ENCODE results near the gene CRLF3. TPM values are rescaled to one million over a fixed set of nuclear protein-coding genes. Genes with fewer than 3 reads are reported as not detected.

The CRLF3 gene
- total RNA-seq, 4 donors from 2014 or later, result 7.0 to 18.4 (median 11.4) TPM

GRCh38 chr17:30812218-30813177 is 12.0 kb downstream of the CRLF3 start:
- no peak for ATAC-seq
- H3K27ac ChIP-seq, result no peak overlapping the region
- H3K9me3 ChIP-seq, result no peaks in the 10 kb centered on the region
- H3K36me3 ChIP-seq, result peaks cover 0 to 4% of the 10 kb centered on the region in 2 donors
- 55 to 73% methylated on average over 4 to 5 of the region's 5 CpGs for WGBS, 2 donors (ENCODE audit: low coverage in 1 of 2)
- no peak overlapping the region for H3K4me3 ChIP-seq
- H3K27me3 ChIP-seq, result no peaks in the 10 kb centered on the region
- TF ChIP-seq POLR2AphosphoS5 (IDR thresholded peaks at IDR 0.05), result no peak
- TF ChIP-seq CTCF (IDR thresholded peaks at IDR 0.05), result no peak
- TF ChIP-seq POLR2A (IDR thresholded peaks at IDR 0.05), result no peak
- no peak for TF ChIP-seq EP300 (IDR thresholded peaks at IDR 0.05)
- H3K4me1 ChIP-seq, result peaks cover 0 to 6% (median 0%) of the 10 kb centered on the region in 3 donors

DNA sequence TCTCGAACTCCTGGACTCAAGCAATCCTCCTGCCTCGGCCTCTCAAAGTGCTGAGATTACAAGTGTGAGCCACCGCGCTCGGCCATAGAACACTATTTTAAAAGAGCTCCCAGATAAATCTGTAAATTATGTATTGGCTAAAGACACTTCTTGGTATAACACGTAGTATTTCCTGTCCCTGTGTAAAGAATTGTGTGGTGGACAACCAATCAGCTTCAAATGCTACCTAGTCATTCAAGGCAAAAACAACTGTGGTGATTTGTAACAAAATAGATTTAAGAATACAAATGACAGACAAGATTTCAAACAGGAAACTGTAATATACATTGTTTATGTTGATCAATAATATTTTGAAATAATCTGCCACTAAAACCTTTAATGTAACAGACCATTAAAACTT is 14.6 kb downstream of the CRLF3 start:
- no peak overlapping the region for H3K27ac ChIP-seq
- H3K9me3 ChIP-seq, result no peaks in the 10 kb centered on the region
- TF ChIP-seq EP300 (IDR thresholded peaks at IDR 0.05) (no peak), POLR2AphosphoS5 (IDR thresholded peaks at IDR 0.05) (no peak), CTCF (IDR thresholded peaks at IDR 0.05) (no peak), POLR2A (IDR thresholded peaks at IDR 0.05) (no peak)
- no peak for ATAC-seq
- H3K4me1 ChIP-seq, result peaks cover 0 to 13% (median 0%) of the 10 kb centered on the region in 3 donors
- H3K36me3 ChIP-seq, result peaks cover 0 to 4% of the 10 kb centered on the region in 2 donors
- no peak overlapping the region for H3K4me3 ChIP-seq
- 84 to 92% methylated on average over 2 to 6 of the region's 6 CpGs for WGBS, 2 donors (ENCODE audit: low coverage in 1 of 2)
- no peaks in the 10 kb centered on the region for H3K27me3 ChIP-seq

- WGBS, 2 donors (ENCODE audit: low coverage in 1 of 2), result 59 to 69% methylated on average over 4 of the region's 9 CpGs
- H3K9me3 ChIP-seq, result no peaks in the 10 kb centered on the region
- peaks cover 0 to 13% (median 0%) of the 10 kb centered on the region in 3 donors for H3K4me1 ChIP-seq
- TF ChIP-seq CTCF (IDR thresholded peaks at IDR 0.05) (no peak), POLR2AphosphoS5 (IDR thresholded peaks at IDR 0.05) (no peak), EP300 (IDR thresholded peaks at IDR 0.05) (no peak), POLR2A (IDR thresholded peaks at IDR 0.05) (no peak)
- H3K4me3 ChIP-seq, result no peak overlapping the region
- no peaks in the 10 kb centered on the region for H3K27me3 ChIP-seq
- H3K27ac ChIP-seq, result peak overlapping the region in 1 of 4 donors; percentile 14
- peaks cover 0 to 8% of the 10 kb centered on the region in 2 donors for H3K36me3 ChIP-seq
- ATAC-seq, result no peak
Observed at GRCh38 chr17:30808785-30809286, 15.7 kb downstream of the CRLF3 start.

- Histone ChIP-seq H3K27ac (no peak overlapping the region), H3K4me3 (no peak overlapping the region), H3K4me1 (peaks cover 0 to 13% (median 0%) of the 10 kb centered on the region in 3 donors), H3K27me3 (no peaks in the 10 kb centered on the region), H3K36me3 (peaks cover 0 to 17% of the 10 kb centered on the region in 2 donors), H3K9me3 (no peaks in the 10 kb centered on the region)
- WGBS, 2 donors (ENCODE audit: low coverage in 1 of 2), result 78 to 85% methylated on average over 1 of the region's 1 CpG
- no peak for TF ChIP-seq EP300 (IDR thresholded peaks at IDR 0.05)
- no peak for ATAC-seq
Observed at GRCh38 chr17:30807896-30808295, 16.6 kb downstream of the CRLF3 start.

DNA sequence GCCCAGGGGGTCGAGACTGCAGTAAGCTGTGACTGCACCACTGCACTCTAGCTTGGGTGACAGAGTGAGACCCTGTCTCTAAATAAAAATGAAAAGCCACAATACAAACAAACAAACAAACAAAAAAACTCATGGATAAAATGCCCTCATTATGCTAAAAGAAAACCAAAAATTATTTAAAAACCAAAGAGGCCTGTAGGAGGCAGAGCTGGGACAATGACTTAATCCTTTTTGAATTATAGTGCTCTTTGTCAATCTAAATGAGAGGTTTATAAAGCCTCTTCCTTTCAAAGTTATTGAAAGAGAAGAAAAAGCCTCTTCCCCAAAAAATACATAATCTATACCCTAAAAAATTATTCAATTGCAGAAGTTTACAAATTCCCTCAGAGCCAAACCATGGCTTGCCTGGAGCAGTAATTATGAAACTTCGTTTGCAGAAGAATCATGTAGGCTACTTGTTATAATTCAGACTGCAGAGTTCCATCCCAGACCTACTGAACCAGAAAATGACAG is 18.5 kb downstream of the CRLF3 start:
- Histone ChIP-seq H3K27ac (no peak overlapping the region), H3K27me3 (no peaks in the 10 kb centered on the region), H3K36me3 (peaks cover 0 to 36% of the 10 kb centered on the region in 2 donors), H3K4me3 (no peak overlapping the region), H3K4me1 (peaks cover 0 to 8% (median 0%) of the 10 kb centered on the region in 3 donors), H3K9me3 (no peaks in the 10 kb centered on the region)
- no peak for ATAC-seq
- 93% methylated on average over 2 of the region's 2 CpGs for WGBS, 2 donors (ENCODE audit: low coverage in 1 of 2)
- TF ChIP-seq CTCF (IDR thresholded peaks at IDR 0.05), result peak in 1 of 4 experiments; percentile 3
- TF ChIP-seq POLR2AphosphoS5 (IDR thresholded peaks at IDR 0.05), result no peak

Data from gastroesophageal sphincter (tissue), 4 donors.